Measurements from ENCODE around the gene KCNJ5.

KCNJ5 gene

DNA sequence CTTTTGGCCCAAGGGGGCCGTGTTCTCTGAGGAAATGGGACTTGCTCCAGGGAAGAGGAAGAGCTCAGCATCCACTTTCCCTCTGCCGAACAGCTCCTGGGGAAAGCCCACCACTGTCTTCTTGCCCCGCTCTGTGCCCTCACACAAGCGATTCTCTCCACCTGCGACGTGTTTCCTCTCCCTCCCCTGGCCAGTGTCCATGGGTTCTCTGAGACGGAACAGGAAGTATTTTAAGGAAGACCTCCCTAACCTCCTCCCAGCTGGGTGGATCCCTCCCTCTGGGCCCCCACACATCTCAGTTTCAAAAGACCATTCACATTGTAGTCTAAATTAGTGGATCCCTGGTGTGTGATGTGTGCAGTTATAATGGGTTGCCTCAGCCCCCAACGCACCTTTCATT, 50.0 kb downstream of the KCNJ5 start:
- no peaks in the 10 kb centered on the region for H3K4me1 ChIP-seq (ENCODE audit: control insufficient read depth in 1 of 2, insufficient read depth in 1 of 2, low read depth in 1 of 2, low read length in 1 of 2)
- no peaks in the 10 kb centered on the region for H3K27me3 ChIP-seq
- no peak overlapping the region for H3K27ac ChIP-seq
- TF ChIP-seq CTCF (IDR thresholded peaks at IDR 0.05) = no peak
- no peaks in the 10 kb centered on the region for H3K36me3 ChIP-seq
- H3K4me3 ChIP-seq (ENCODE audit: low read depth in 1 of 2, low read length in 1 of 2) = no peak overlapping the region
- no peaks in the 10 kb centered on the region for H3K9me3 ChIP-seq

DNA sequence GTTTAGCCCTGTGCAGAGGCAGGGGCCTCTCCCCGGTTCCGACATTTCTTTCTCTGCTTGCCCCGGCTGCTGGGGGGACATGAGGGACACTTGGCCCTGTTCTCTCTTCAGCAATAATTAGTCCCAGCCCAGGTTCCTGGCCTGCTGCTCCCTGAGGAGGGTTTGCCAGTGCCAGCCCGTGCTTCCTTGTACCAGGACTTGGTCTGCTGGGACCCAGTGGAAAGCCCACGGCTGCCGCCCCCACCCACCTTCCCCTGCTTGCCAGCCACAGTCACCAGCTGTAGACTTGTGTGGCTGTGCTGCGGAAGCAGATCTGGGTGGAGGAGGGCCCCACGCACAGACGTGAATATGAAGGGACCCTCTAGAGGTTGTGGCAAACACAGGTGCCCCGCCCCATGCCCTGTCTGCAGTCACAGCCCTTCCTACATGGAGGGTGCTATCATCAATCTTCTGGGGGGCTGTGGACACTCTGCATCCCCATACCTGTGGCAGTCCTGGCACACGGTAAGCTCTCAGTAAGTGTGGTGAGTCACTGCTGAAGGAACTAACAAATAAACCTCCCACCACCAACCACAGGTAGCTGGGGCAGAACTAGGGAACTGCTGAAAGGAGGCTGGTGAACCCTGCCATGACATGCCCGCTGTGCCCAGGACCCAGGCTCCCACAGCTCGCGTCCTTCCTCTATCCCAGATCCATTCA, 50.6 kb downstream of the KCNJ5 start:
- no peak for TF ChIP-seq CTCF (IDR thresholded peaks at IDR 0.05)
- Histone ChIP-seq H3K36me3 (no peaks in the 10 kb centered on the region), H3K27me3 (no peaks in the 10 kb centered on the region), H3K9me3 (no peaks in the 10 kb centered on the region), H3K27ac (no peak overlapping the region), H3K4me1 (ENCODE audit: control insufficient read depth in 1 of 2, insufficient read depth in 1 of 2, low read depth in 1 of 2, low read length in 1 of 2) (no peaks in the 10 kb centered on the region), H3K4me3 (ENCODE audit: low read depth in 1 of 2, low read length in 1 of 2) (no peak overlapping the region)

DNA sequence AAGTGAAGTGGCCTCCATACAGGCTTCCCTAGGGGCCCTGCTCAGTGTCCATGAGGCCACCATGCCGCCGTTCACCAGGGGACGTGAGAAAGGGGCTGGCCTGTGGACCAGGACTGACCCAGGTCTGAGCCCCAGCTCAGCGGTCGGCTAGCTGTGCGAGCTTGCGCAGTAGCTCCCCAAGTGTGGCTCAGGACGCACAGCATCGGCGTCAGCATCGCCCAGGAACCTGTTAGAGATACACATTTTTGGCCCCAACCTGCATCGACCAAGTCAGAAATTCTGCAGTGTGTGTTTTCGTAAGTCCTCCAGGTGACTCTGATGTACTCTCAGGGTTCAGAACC, 51.1 kb downstream of the KCNJ5 start:
- Histone ChIP-seq H3K4me3 (ENCODE audit: low read depth in 1 of 2, low read length in 1 of 2) (no peak overlapping the region), H3K27me3 (no peaks in the 10 kb centered on the region), H3K36me3 (no peaks in the 10 kb centered on the region), H3K27ac (no peak overlapping the region), H3K4me1 (ENCODE audit: control insufficient read depth in 1 of 2, insufficient read depth in 1 of 2, low read depth in 1 of 2, low read length in 1 of 2) (no peaks in the 10 kb centered on the region), H3K9me3 (no peaks in the 10 kb centered on the region)
- TF ChIP-seq CTCF (IDR thresholded peaks at IDR 0.05) = no peak

DNA sequence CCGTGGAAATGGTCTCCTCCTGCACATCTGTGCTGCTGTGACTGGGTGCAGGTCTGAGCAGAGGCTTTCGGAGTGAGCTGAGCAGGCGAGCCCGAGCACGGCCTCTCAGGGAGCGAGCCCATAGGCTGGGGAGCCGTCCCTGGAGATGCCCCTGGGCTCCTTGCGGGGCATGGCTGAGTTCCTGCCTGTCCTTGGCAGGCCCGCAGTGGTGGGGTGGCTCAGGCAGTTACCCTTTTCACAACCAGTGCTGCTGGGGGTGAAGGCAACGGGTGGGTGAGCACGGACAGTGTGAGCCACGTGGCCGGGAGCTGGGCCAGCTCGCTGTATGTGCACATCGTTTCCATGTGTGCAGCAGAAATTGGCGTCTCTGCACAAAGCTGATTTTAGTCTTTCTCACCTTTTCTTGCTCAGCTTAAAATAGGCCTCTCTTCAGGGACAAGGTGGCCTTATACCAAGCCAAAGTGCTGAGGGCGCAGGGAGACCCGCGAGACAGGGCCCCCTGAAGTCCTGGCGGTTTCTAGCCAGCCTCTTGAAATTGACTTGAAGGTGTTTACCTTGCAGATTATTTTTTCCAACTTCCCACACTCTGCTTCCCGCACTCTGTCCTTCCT, 51.8 kb downstream of the KCNJ5 start, which contains the start of gene TP53AIP1:
Gene TP53AIP1 (minus strand): TSS at position 55 of the 611 bp plus-strand sequence. CDS start 5,053 bp downstream, outside the sequence.
- Histone ChIP-seq H3K27ac (no peak within 1 kb of the TSS), H3K4me1 (ENCODE audit: control insufficient read depth in 1 of 2, insufficient read depth in 1 of 2, low read depth in 1 of 2, low read length in 1 of 2) (no peaks in the 10 kb centered on the region), H3K27me3 (no peaks in the 10 kb centered on the region), H3K9me3 (no peaks in the 10 kb centered on the region), H3K36me3 (no peaks in the 10 kb centered on the region), H3K4me3 (ENCODE audit: low read depth in 1 of 2, low read length in 1 of 2) (no peak within 1 kb of the TSS)
- TF ChIP-seq CTCF (IDR thresholded peaks at IDR 0.05) = no peak

DNA sequence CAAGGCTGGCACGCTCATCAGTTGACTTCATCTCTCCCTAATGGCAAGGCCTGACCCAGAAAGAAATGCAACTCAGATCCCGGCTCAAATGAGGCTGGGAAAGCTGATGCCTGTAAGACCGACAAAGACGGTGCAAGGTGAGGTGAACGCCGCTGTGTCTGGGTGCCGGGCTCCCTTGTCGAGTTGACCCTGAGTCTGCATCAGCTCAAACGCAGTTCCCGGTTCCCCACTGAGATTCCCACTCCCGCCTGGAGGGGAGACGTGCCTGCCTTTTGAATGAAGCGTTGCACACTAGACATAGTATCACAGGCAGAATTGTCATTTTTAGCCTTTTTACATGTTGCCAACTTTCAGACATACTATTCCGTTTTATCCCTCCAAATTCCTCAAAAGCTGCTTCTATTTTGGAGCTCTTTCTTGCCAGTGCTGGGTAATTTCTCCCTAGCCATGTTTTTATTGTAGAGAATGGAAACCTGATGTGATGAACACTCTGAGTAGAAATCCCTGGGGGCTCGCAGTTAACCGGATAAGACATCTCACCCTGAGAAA, 52.3 kb downstream of the KCNJ5 start:
- Histone ChIP-seq H3K4me1 (ENCODE audit: control insufficient read depth in 1 of 2, insufficient read depth in 1 of 2, low read depth in 1 of 2, low read length in 1 of 2) (no peaks in the 10 kb centered on the region), H3K4me3 (ENCODE audit: low read depth in 1 of 2, low read length in 1 of 2) (no peak overlapping the region), H3K9me3 (no peaks in the 10 kb centered on the region), H3K36me3 (no peaks in the 10 kb centered on the region), H3K27me3 (no peaks in the 10 kb centered on the region), H3K27ac (no peak overlapping the region)
- TF ChIP-seq CTCF (IDR thresholded peaks at IDR 0.05) = no peak
